HCT116 (cell line): Measurements from ENCODE around the gene TIMM10. TPM values are rescaled to one million over a fixed set of nuclear protein-coding genes. Genes with fewer than 3 reads are reported as not detected.

Source experiments
- ATAC-seq: fragments of 200-7000 bp; cut with Tn5 transposase; 2 replicates; pipeline ENCODE4 v1.9.1; 2020; ENCODE audit warnings: mild to moderate bottlenecking, moderate library complexity
- Bru-seq: library from RNA; stranded (reverse); fragments of 400-500 nt; gene quantifications from one replicate; lab custom pipeline; 2021; lab: Mats Ljungman, UMichigan
- BruChase-seq, 2 experiments: library from RNA; stranded (reverse); fragments of 400-500 nt; gene quantifications; one replicate each; lab custom pipeline; 2021; lab: Mats Ljungman, UMichigan
- BruUV-seq: library from RNA; stranded (reverse); fragments of 400-500 nt; replicated peaks from 2 replicates; lab custom pipeline; 2021; lab: Mats Ljungman, UMichigan
- CTCF ChIA-PET: fragments of 300-600 bp; sonication (Branson Sonifier 250); formaldehyde crosslinking; loops from one replicate; lab custom pipeline; 2021; ENCODE audit warnings: antibody characterized with exemption; lab: Charles Lee
- POLR2A ChIA-PET: fragments of 300-600, 350-600 bp; sonication (Branson Sonifier 250); formaldehyde crosslinking; loops from one replicate; lab custom pipeline; 2021; ENCODE audit warnings: antibody characterized with exemption; lab: Charles Lee
- RAD21 ChIA-PET, 2 experiments: fragments of 300-600 bp; sonication (Branson Sonifier 250); formaldehyde crosslinking; loops; one replicate each; lab custom pipeline; 2023; ENCODE audit warnings: low total read pairs in 2 of 2; ENCODE audit not compliant: uncharacterized antibody in 2 of 2, unreplicated experiment in 2 of 2, low non-redundant PET in 1 of 2; lab: Charles Lee
- DNase-seq: peaks from one replicate; pipeline ENCODE4 v3.0.0-alpha.2; 2010; ENCODE audit warnings: low read depth, low spot score
- H2AFZ ChIP-seq: fragments of 200-600 bp; shearing (Covaris generic), sonication (generic); 2 replicates; pipeline ENCODE4 v1.6.1; 2017; ENCODE audit warnings: low read depth, mixed run types, mixed read lengths, antibody characterized with exemption, low read length; ENCODE audit not compliant: poor library complexity, severe bottlenecking
- H3K27ac ChIP-seq: 2 replicates; pipeline ENCODE4 v1.5.1; 2012; ENCODE audit warnings: low read depth, low read length
- H3K27me3 ChIP-seq: fragments of 200-600 bp; sonication (generic); 2 replicates; pipeline ENCODE4 v1.6.1; 2016; ENCODE audit warnings: mixed run types, low read length, mixed read lengths; ENCODE audit not compliant: insufficient read depth
- H3K36me3 ChIP-seq, 2 experiments: fragments of 200-500 bp in 1 of 2; fragments of 200-600 bp in 1 of 2; sonication (Bioruptor generic) in 1 of 2; sonication (generic) in 1 of 2; 2 replicates each; pipeline versions ENCODE4 v1.5.1 to v1.6.1; 2014 to 2016; ENCODE audit warnings: low read length in 2 of 2, inconsistent platforms in 1 of 2, mixed read lengths in 1 of 2, mixed run types in 1 of 2; ENCODE audit not compliant: insufficient read depth in 2 of 2, control insufficient read depth in 1 of 2
- H3K4me1 ChIP-seq, 2 experiments: fragments of 200-600 bp in 1 of 2; sonication (generic) in 1 of 2; 2 replicates each; pipeline versions ENCODE4 v1.5.1 to v1.6.1; 2012 to 2017; ENCODE audit warnings: low read length in 2 of 2, inconsistent platforms in 1 of 2, mild to moderate bottlenecking in 1 of 2, mixed read lengths in 1 of 2, mixed run types in 1 of 2, moderate library complexity in 1 of 2; ENCODE audit not compliant: insufficient read depth in 2 of 2, control insufficient read depth in 1 of 2
- H3K4me2 ChIP-seq: fragments of 200-600 bp; sonication (generic); 2 replicates; pipeline ENCODE4 v1.6.1; 2017; ENCODE audit warnings: mixed run types, low read length, mixed read lengths
- H3K4me3 ChIP-seq, 2 experiments: fragments of 200-600 bp in 1 of 2; sonication (generic) in 1 of 2; replicated peaks in 1 of 2; 2 replicates each; pipeline ENCODE4 v1.5.1; 2011 to 2016; ENCODE audit warnings: low read length in 2 of 2, control low read depth in 1 of 2, low read depth in 1 of 2, mild to moderate bottlenecking in 1 of 2, mixed read lengths in 1 of 2, mixed run types in 1 of 2
- H3K79me2 ChIP-seq: fragments of 200-600 bp; sonication (generic); 2 replicates; pipeline ENCODE4 v1.6.1; 2017; ENCODE audit warnings: mild to moderate bottlenecking, mixed run types, low read length, moderate library complexity, mixed read lengths; ENCODE audit not compliant: insufficient read depth
- H3K9ac ChIP-seq: fragments of 200-600 bp; sonication (generic); 2 replicates; pipeline ENCODE4 v1.6.1; 2016; ENCODE audit warnings: low read length, mixed read lengths
- H3K9me2 ChIP-seq: fragments of 200-600 bp; sonication (generic), shearing (Covaris generic); 2 replicates; pipeline ENCODE4 v1.6.1; 2017; ENCODE audit warnings: mixed run types, mild to moderate bottlenecking, moderate library complexity; ENCODE audit not compliant: insufficient read depth
- H3K9me3 ChIP-seq, 2 experiments: fragments of 200-500 bp in 1 of 2; fragments of 200-600 bp in 1 of 2; sonication (Bioruptor generic) in 1 of 2; sonication (generic) in 1 of 2; 2 replicates each; pipeline ENCODE4 v1.6.1; 2014 to 2017; ENCODE audit warnings: low read length in 2 of 2, mixed read lengths in 2 of 2, inconsistent platforms in 1 of 2, low read depth in 1 of 2, mild to moderate bottlenecking in 1 of 2, mixed run types in 1 of 2, moderate library complexity in 1 of 2; ENCODE audit not compliant: control insufficient read depth in 1 of 2, insufficient read depth in 1 of 2
- H4K20me1 ChIP-seq: fragments of 200-600 bp; sonication (generic), shearing (Covaris generic); 2 replicates; pipeline ENCODE4 v1.6.1; 2017; ENCODE audit warnings: mixed run types, mild to moderate bottlenecking, moderate library complexity; ENCODE audit not compliant: insufficient read depth
- ATF3 ChIP-seq: IDR thresholded peaks from 2 replicates; pipeline ENCODE4 v1.6.1; 2012
- CBX3 ChIP-seq: IDR thresholded peaks from 2 replicates; pipeline ENCODE4 v1.6.1; 2012; ENCODE audit warnings: low read depth
- CEBPB ChIP-seq: IDR thresholded peaks from 2 replicates; pipeline ENCODE4 v1.6.1; 2012; ENCODE audit warnings: low read depth
- EGR1 ChIP-seq: IDR thresholded peaks from 2 replicates; pipeline ENCODE4 v1.6.1; 2012; ENCODE audit warnings: low read depth
- ELF1 ChIP-seq: IDR thresholded peaks from 2 replicates; pipeline ENCODE4 v1.6.1; 2012; ENCODE audit warnings: low read depth, borderline replicate concordance
- FOSL1 ChIP-seq: IDR thresholded peaks from 2 replicates; pipeline ENCODE4 v1.6.1; 2012; ENCODE audit warnings: low read depth
- POLR2A ChIP-seq: IDR thresholded peaks from 2 replicates; pipeline ENCODE4 v1.7.0; 2011; ENCODE audit warnings: borderline replicate concordance; ENCODE audit not compliant: insufficient read depth, insufficient read length; ENCODE audit errors: extremely low read depth
- POLR2AphosphoS5 ChIP-seq: IDR thresholded peaks from 2 replicates; pipeline ENCODE4 v1.6.1; 2011; ENCODE audit warnings: mild to moderate bottlenecking, low read depth, low read length, moderate library complexity
- RAD21 ChIP-seq: IDR thresholded peaks from 2 replicates; pipeline ENCODE4 v1.6.1; 2012; ENCODE audit warnings: low read depth, mild to moderate bottlenecking
- REST ChIP-seq: IDR thresholded peaks from 2 replicates; pipeline ENCODE4 v1.6.1; 2012; ENCODE audit warnings: low read depth
- SP1 ChIP-seq: IDR thresholded peaks from 2 replicates; pipeline ENCODE4 v1.6.1; 2012; ENCODE audit warnings: low read depth
- TCF7L2 ChIP-seq: IDR thresholded peaks from 2 replicates; pipeline ENCODE4 v1.7.0; 2011; ENCODE audit warnings: borderline replicate concordance, inconsistent platforms; ENCODE audit not compliant: insufficient read depth, insufficient read length; ENCODE audit errors: extremely low read depth
- ZBTB33 ChIP-seq: IDR thresholded peaks from 2 replicates; pipeline ENCODE4 v1.6.1; 2011; ENCODE audit warnings: mild to moderate bottlenecking, low read length, moderate library complexity; ENCODE audit not compliant: insufficient replicate concordance; ENCODE audit errors: extremely low read depth
- ZNF274 ChIP-seq: fragments of 200-500 bp; sonication (Bioruptor generic); IDR thresholded peaks from 2 replicates; pipeline ENCODE4 v1.6.1; 2014; ENCODE audit warnings: mild to moderate bottlenecking, low read depth, low read length, inconsistent platforms
- intact Hi-C: fragments of 100-400 bp; cut with micrococcal nuclease; formaldehyde crosslinking; loops from 2 replicates; pipeline ENCODE4 v1.10.0; 2022
- long read RNA-seq: library from polyadenylated mRNA; unstranded; transcript quantifications from one replicate; pipeline ENCODE4 v2.0.0, GENCODE V29; 2021; ENCODE audit not compliant: unreplicated experiment
- polyA plus RNA-seq: library from polyadenylated mRNA; unstranded; fragments of >200 nt; gene quantifications from 2 replicates; pipeline ENCODE4 v1.2.1, GENCODE V29; 2012; ENCODE audit warnings: missing spikeins
- total RNA-seq: library from RNA; stranded (reverse); gene quantifications from one replicate; pipeline ENCODE4 v1.2.1, GENCODE V29; 2021; ENCODE audit not compliant: unreplicated experiment
- TF ChIP-seq, protein P1 (sequence below): IDR thresholded peaks from 2 replicates; pipeline ENCODE4 v1.6.1; 2012

Gene TIMM10
- total RNA-seq (65.6 TPM), Bru-seq, nascent RNA (percentile 86 among the genes with signal in this experiment), BruChase-seq, experiment 1, labeled RNA remaining after a 6-hour chase (percentile 81 among the genes with signal in this experiment), BruChase-seq, experiment 2, labeled RNA remaining after a 2-hour chase (percentile 91 among the genes with signal in this experiment)
- polyA plus RNA-seq, result 63.8 and 76.3 TPM in 2 replicates
- long read RNA-seq, transcript TIMM10-201 (3 exons, 680 nt), result major isoform, 27 of 41 reads
- long read RNA-seq, transcript TIMM10-202 (3 exons, 530 nt), result minor isoform, 5 of 41 reads
- long read RNA-seq, partial matches to known transcripts, result 0 of 41 reads
- long read RNA-seq, other reads (novel, unspliced or antisense), result 9 of 41 reads

- ChIA-PET POLR2A (interaction anchor here (0.6 kb wide), 1 partner anchor 70 kb away, joined by 3 read pairs; the partner anchor contains the start of gene RTN4RL2), RAD21 (interaction anchor here in 1 of 2 experiments (1.2 kb wide), 1 partner anchor 37 kb away, joined by 3 read pairs; no protein-coding TSS in a partner anchor), CTCF (interaction anchor here (1.3 to 2.1 kb wide), 2 partner anchors 39 to 114 kb away, joined by 4 to 6 read pairs; no protein-coding TSS in a partner anchor)
- intact Hi-C loops, result loop anchor here (1.0 kb wide), 2 partner anchors 113 to 181 kb away; partner anchors contain the start of genes MED19 and TMX2
- H3K79me2 ChIP-seq, result peaks cover 26% of the 10 kb centered on the region
- H3K4me1 ChIP-seq, result peaks cover 16 to 17% of the 10 kb centered on the region in 2 experiments
- peak; percentile 95 for ATAC-seq
- H2AFZ ChIP-seq, result peak within 1 kb of the TSS; percentile 75
- peak within 1 kb of the TSS; percentile 61 for H3K27ac ChIP-seq
- DNase-seq, result peak; percentile 99
- TSS peak; percentile 77 for BruUV-seq
- H3K9me3 ChIP-seq, result no peaks in the 10 kb centered on the region
- H4K20me1 ChIP-seq, result no peaks in the 10 kb centered on the region
- H3K36me3 ChIP-seq, result peaks cover 2 to 7% of the 10 kb centered on the region in 2 experiments; a peak in 1 of 4 replicates
- H3K9me2 ChIP-seq, result no peaks in the 10 kb centered on the region
- no peaks in the 10 kb centered on the region for H3K27me3 ChIP-seq
- peak within 1 kb of the TSS; percentile 83 for H3K9ac ChIP-seq
- peak within 1 kb of the TSS; percentile 93 for H3K4me2 ChIP-seq
- H3K4me3 ChIP-seq, result peak within 1 kb of the TSS; percentile 64 to 84
- TF ChIP-seq ELF1 (peak; percentile 92), CBX3 (peak; percentile 90; the same call in 1 of the 2 replicates), CEBPB (no peak), POLR2A (peak; percentile 75), ZNF274 (no peak), ZBTB33 (peak; percentile 57), SP1 (peak; percentile 78), RAD21 (peak; percentile 16; the same call in 1 of the 2 replicates), FOSL1 (peak; percentile 33; the same call in 1 of the 2 replicates), POLR2AphosphoS5 (peak; percentile 90), ATF3 (no peak), REST (no peak), TCF7L2 (peak; percentile 83), EGR1 (peak; percentile 63)
- TF ChIP-seq, protein P1, sequence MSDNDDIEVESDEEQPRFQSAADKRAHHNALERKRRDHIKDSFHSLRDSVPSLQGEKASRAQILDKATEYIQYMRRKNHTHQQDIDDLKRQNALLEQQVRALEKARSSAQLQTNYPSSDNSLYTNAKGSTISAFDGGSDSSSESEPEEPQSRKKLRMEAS, result peak; percentile 97
Observed at GRCh38 chr11:57530596-57531507, at the start of gene TIMM10. Gene TIMM10, minus strand, starts transcription at chr11:57530754. Its CDS starts 565 bp downstream, at chr11:57530189.
